ENCODE data around the gene TCP11L2. TPM values are rescaled to one million over a fixed set of nuclear protein-coding genes. Genes with fewer than 3 reads are reported as not detected.

The TCP11L2 gene
- total and polyA plus RNA-seq, 4 donors, result 2.5 to 98.1 (median 5.9) TPM

DNA sequence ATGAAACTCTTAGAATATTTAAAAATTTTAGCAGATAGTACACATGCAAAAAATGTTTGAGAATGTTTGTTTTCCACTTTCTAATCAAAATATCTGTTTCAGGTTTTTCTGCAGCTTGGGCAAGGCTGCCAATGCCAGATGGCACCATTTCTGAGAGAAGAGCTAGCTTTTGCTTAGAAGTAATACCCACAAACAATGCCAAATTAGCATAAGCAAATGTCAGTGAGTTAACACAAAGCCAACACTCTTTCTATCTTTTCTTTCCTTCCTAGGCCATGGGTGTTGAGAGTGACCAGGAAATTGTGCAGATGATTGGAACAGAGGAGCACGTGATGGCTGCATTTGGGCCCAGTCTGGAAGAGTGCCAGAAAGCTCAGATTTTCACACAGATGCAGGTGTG lies 90.2 kb downstream of the TCP11L2 start:
- Histone ChIP-seq H3K9me3 (ENCODE audit: control insufficient read depth in 4 of 4, low read length in 3 of 4) (no peaks in the 10 kb centered on the region), H3K36me3 (ENCODE audit: control insufficient read depth in 4 of 4, insufficient read depth in 3 of 4, low read depth in 1 of 4, low read length in 3 of 4) (peaks cover 4 to 30% (median 28%) of the 10 kb centered on the region in 4 donors), H3K9ac (ENCODE audit: low read depth in 1 of 2, low read length in 2 of 2) (no peak overlapping the region), H3K27me3 (ENCODE audit: control insufficient read depth in 4 of 4, insufficient read depth in 4 of 4, low read length in 3 of 4) (no peaks in the 10 kb centered on the region), H3K27ac (ENCODE audit: low read depth in 1 of 2, low read length in 2 of 2) (no peak overlapping the region), H3K4me3 (ENCODE audit: low read depth in 1 of 3, low read length in 3 of 3) (no peak overlapping the region), H3K4me1 (ENCODE audit: control insufficient read depth in 4 of 4, insufficient read depth in 4 of 4, low read length in 3 of 4) (no peaks in the 10 kb centered on the region)
- TF ChIP-seq HNF4G (IDR thresholded peaks at IDR 0.05) (no peak), RXRA (IDR thresholded peaks at IDR 0.05) (no peak), RAD21 (IDR thresholded peaks at IDR 0.05) (no peak), EGR1 (IDR thresholded peaks at IDR 0.05; ENCODE audit: low read depth in 2 of 2) (no peak), GABPA (IDR thresholded peaks at IDR 0.05 in 1 of 2, conservative IDR thresholded peaks at IDR 0.05 in 1 of 2) (no peak), HNF4A (conservative IDR thresholded peaks at IDR 0.05) (no peak), FOXA2 (IDR thresholded peaks at IDR 0.05) (no peak), JUND (IDR thresholded peaks at IDR 0.05) (no peak), TAF1 (conservative IDR thresholded peaks at IDR 0.05) (no peak), NR2F2 (IDR thresholded peaks at IDR 0.05) (no peak), YY1 (IDR thresholded peaks at IDR 0.05) (no peak), SP1 (IDR thresholded peaks at IDR 0.05) (no peak)
- TF ChIP-seq, protein P1, sequence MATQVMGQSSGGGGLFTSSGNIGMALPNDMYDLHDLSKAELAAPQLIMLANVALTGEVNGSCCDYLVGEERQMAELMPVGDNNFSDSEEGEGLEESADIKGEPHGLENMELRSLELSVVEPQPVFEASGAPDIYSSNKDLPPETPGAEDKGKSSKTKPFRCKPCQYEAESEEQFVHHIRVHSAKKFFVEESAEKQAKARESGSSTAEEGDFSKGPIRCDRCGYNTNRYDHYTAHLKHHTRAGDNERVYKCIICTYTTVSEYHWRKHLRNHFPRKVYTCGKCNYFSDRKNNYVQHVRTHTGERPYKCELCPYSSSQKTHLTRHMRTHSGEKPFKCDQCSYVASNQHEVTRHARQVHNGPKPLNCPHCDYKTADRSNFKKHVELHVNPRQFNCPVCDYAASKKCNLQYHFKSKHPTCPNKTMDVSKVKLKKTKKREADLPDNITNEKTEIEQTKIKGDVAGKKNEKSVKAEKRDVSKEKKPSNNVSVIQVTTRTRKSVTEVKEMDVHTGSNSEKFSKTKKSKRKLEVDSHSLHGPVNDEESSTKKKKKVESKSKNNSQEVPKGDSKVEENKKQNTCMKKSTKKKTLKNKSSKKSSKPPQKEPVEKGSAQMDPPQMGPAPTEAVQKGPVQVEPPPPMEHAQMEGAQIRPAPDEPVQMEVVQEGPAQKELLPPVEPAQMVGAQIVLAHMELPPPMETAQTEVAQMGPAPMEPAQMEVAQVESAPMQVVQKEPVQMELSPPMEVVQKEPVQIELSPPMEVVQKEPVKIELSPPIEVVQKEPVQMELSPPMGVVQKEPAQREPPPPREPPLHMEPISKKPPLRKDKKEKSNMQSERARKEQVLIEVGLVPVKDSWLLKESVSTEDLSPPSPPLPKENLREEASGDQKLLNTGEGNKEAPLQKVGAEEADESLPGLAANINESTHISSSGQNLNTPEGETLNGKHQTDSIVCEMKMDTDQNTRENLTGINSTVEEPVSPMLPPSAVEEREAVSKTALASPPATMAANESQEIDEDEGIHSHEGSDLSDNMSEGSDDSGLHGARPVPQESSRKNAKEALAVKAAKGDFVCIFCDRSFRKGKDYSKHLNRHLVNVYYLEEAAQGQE (IDR thresholded peaks at IDR 0.05), result no peak
- TF ChIP-seq, protein P2, sequence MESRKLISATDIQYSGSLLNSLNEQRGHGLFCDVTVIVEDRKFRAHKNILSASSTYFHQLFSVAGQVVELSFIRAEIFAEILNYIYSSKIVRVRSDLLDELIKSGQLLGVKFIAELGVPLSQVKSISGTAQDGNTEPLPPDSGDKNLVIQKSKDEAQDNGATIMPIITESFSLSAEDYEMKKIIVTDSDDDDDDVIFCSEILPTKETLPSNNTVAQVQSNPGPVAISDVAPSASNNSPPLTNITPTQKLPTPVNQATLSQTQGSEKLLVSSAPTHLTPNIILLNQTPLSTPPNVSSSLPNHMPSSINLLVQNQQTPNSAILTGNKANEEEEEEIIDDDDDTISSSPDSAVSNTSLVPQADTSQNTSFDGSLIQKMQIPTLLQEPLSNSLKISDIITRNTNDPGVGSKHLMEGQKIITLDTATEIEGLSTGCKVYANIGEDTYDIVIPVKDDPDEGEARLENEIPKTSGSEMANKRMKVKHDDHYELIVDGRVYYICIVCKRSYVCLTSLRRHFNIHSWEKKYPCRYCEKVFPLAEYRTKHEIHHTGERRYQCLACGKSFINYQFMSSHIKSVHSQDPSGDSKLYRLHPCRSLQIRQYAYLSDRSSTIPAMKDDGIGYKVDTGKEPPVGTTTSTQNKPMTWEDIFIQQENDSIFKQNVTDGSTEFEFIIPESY (IDR thresholded peaks at IDR 0.05), result no peak
- TF ChIP-seq, protein P3, sequence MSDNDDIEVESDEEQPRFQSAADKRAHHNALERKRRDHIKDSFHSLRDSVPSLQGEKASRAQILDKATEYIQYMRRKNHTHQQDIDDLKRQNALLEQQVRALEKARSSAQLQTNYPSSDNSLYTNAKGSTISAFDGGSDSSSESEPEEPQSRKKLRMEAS (IDR thresholded peaks at IDR 0.05), result no peak
- WGBS, result 91% methylated on average over 1 of the region's 1 CpG
- no peak for DNase-seq (ENCODE audit: low spot score)

Small RNA genes within 50 kb of the gene (small RNA-seq; reads per million reads assigned to genes)
- not detected for gene RNU7-94P

Other genes starting within 250 kb of the TCP11L2 start
- 1 to 10 TPM; 3.6 to 9.3 TPM for gene NUAK1, start 163.8 kb upstream of the TCP11L2 start, total RNA-seq
- 1 to 10 TPM; 2.5 to 4.1 TPM for gene NUAK1, start 163.8 kb upstream of the TCP11L2 start, polyA plus RNA-seq
- 10 to 100 TPM; 23.1 to 27.4 TPM for gene CKAP4, start 54.7 kb upstream of the TCP11L2 start, total RNA-seq
- 10 to 100 TPM; 13.1 to 28.0 TPM for gene CKAP4, start 54.7 kb upstream of the TCP11L2 start, polyA plus RNA-seq
- 10 to 100 TPM in 1 of 2 donors, 1 to 10 TPM in 1; 8.4 to 12.2 TPM for gene POLR3B, start 55.0 kb downstream of the TCP11L2 start, total RNA-seq
- gene POLR3B, start 55.0 kb downstream of the TCP11L2 start, polyA plus RNA-seq, result 1 to 10 TPM; 5.4 to 5.6 TPM

Measured in liver (tissue), 10 donors.